Cerebellar cortex (tissue), 1 donor: ENCODE data around the gene NCBP1.
"Not testable (repeated sequence)": the region's sequence is repeated elsewhere in the genome, so short reads cannot be mapped to it uniquely, and the experiment has no call there.

Experiments used
- DNase-seq: peaks from one replicate; pipeline ENCODE4 v3.0.0-alpha.2; 2015; ENCODE audit warnings: low spot score

Gene NCBP1, protein sequence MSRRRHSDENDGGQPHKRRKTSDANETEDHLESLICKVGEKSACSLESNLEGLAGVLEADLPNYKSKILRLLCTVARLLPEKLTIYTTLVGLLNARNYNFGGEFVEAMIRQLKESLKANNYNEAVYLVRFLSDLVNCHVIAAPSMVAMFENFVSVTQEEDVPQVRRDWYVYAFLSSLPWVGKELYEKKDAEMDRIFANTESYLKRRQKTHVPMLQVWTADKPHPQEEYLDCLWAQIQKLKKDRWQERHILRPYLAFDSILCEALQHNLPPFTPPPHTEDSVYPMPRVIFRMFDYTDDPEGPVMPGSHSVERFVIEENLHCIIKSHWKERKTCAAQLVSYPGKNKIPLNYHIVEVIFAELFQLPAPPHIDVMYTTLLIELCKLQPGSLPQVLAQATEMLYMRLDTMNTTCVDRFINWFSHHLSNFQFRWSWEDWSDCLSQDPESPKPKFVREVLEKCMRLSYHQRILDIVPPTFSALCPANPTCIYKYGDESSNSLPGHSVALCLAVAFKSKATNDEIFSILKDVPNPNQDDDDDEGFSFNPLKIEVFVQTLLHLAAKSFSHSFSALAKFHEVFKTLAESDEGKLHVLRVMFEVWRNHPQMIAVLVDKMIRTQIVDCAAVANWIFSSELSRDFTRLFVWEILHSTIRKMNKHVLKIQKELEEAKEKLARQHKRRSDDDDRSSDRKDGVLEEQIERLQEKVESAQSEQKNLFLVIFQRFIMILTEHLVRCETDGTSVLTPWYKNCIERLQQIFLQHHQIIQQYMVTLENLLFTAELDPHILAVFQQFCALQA

DNA sequence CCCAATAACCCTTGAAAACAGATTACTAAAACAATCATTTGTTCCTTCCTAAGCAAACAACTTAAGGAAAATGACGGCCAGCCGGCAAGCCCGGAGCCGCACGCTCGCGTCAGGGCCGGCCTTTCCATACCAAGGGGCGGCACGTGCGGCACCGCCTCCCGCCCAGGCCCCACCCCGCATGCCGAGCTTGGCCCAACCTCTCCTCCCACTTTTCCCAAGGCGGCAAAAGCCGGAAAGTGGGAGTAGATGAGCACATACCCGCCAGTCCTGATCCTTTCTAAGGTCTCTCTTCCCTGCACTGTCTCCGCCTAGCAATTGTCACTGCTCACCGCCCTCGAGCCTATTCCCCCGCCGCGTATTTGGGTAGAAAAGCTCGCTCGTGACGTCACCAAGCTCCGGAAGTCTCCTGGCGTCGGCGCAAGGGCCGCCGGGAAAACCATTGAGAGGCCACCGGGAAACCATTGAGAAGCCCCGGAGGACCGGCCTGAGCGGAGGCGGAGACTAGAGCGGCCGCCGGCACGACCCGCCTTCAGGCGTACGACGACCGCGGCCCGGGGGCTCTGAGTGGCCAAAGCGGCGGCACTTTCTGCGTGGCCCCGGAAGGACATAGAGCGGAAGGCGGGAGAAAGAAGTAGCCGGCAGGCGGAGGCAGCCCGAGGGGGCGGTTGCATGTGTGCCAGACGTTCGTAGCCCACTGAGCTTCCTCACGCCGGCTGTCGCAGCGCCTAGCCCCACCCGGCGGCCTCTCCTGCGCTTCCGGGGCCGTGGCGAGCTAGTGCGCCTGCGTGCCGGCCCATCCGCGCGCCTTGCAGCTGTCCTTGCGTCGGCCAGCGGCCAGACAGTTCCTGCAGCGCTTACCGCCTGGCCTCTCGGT, at the start of gene NCBP1, which contains the start of gene TSTD2:
Gene NCBP1, plus strand, starts transcription at position 837 of the 874 bp plus-strand sequence. CDS start 61 bp downstream, outside the sequence.
Gene TSTD2, minus strand, starts transcription at position 384 of the 874 bp plus-strand sequence. CDS start 5,806 bp downstream, outside the sequence.
- DNase-seq, result peak; percentile 98

DNA sequence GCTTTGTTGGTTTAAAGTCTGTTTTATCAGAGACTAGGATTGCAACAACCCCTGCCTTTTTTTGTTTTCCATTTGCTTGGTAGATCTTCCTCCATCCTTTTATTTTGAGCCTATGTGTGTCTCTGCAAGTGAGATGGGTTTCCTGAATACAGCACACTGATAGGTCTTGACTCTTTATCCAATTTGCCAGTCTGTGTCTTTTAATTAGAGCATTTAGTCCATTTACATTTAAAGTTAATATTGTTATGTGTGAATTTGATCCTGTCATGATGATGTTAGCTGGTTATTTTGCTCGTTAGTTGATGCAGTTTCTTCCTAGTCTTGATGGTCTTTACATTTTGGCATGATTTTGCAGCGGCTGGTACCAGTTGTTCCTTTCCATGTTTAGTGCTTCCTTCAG, 48.8 kb upstream of the NCBP1 start:
- not testable (repeated sequence) for DNase-seq

DNA sequence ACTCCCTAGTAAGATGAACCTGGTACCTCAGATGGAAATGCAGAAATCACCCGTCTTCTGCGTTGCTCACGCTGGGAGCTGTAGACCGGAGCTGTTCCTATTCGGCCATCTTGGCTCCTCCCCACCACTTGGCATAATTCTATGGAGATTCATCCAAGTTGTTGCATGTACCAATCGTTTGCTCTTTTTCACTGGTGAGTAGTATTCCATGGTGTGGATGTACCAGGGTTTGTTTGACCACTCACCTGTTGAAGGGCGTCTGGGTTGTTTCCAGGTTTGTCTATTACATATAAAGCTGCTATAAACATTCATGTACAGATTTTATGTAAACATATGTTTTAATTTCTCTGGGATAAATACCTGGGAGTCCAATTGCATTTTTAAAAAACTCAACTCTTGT, 46.7 kb upstream of the NCBP1 start:
- DNase-seq, result not testable (repeated sequence)

DNA sequence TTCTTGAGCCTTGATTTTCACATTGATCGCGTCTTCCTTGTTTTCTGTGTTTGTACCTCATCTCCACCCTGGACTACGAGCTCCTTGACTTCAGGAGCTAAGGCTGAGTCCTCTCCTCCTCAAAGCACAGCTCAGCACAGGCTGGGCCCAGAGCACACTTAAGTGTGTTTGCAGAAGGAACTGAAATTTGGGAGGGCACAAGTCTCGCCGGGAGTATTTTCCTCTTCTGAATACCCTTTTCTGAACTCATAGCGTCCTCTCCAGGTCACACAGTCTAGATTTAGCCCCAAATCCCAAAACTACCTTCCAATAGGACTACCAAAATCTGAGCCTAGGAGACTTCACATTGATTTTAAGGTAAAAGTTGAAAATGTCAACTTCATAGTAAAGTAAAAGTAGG, 42.1 kb upstream of the NCBP1 start:
- no peak for DNase-seq

DNA sequence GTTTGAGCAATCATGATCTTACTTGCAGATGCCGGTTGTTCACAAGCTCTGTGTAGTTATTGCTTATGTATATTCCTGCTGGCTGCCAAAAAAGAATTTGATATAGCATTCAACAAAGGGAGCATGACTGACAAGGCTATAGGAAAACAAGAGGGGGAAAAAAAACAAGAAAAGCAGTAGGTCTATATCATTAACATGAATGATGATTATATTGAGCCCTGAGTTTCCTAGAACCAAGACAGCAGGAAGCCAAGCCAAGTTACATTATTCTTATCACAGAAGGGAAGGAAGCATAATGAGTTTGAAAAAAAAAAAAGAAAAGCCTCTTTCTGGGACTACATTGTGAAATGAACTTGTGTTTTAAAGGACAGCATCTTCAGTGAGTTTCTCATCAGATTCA, 41.5 kb upstream of the NCBP1 start:
- no peak for DNase-seq

DNA sequence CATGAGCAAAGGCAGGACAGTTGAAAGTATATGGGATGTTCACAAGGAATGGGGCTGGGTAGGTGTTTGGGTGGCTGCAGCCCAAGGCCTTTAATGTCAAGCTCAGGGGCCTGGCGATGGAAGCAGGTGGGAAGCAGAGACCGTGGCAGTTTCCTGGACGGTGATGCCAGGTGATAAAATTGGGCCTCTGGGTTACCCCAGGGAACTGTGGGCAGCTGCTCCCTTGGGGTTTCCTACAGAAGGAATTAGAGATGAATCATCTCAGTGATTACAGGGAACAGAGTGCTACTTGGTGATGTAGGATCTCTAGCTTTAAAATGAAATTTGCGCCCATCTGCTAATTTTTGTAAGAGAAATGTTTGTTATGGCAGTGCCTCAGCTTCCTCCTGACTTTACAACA, 39.7 kb upstream of the NCBP1 start:
- DNase-seq, result no peak

DNA sequence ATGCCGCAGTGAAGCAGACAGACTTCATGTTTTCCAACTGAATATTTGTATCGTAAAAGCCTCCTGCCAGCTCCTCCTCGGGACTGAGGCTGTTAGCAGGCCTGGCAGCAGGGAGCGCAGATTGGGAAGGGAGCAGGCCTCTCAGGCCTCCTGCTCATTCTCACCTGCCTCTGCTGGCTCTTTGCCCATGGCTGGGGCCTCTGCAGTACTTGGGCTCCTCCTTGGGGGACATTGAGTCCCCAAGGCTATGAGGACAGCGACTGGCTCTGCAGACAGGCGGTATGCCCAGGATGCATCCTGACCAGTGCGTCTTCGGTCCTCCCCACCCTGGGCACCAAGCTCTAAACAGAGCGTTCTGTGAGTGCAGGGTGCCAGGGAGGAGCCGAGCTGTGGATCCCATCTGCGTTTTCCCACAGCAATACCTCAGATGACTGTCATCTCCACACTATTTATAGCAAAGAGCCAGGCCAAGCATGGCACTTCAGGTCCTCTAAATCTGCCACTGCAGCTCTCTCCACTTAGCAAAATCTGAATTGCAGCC, 39.2 kb upstream of the NCBP1 start:
- DNase-seq, result peak; percentile 97

DNA sequence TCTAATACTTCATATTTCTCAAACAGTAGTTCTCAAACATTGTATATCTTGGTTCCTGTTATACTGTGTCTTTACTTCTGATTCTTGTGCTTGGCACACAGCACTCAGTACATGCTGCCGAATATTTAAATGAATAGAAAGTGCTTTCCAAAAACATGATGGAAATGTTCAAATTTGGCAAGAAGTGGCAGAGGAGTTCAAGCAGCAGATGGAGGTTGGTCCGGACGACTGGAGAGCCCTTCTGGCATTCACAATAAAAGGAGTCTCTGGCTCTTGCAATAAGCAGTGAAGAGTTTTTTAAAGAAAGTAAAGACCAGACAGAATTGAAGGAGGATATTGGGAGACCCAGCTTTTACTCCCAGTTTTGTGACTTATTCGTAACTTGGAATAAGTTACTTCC, 36.7 kb upstream of the NCBP1 start:
- peak; percentile 96 for DNase-seq

DNA sequence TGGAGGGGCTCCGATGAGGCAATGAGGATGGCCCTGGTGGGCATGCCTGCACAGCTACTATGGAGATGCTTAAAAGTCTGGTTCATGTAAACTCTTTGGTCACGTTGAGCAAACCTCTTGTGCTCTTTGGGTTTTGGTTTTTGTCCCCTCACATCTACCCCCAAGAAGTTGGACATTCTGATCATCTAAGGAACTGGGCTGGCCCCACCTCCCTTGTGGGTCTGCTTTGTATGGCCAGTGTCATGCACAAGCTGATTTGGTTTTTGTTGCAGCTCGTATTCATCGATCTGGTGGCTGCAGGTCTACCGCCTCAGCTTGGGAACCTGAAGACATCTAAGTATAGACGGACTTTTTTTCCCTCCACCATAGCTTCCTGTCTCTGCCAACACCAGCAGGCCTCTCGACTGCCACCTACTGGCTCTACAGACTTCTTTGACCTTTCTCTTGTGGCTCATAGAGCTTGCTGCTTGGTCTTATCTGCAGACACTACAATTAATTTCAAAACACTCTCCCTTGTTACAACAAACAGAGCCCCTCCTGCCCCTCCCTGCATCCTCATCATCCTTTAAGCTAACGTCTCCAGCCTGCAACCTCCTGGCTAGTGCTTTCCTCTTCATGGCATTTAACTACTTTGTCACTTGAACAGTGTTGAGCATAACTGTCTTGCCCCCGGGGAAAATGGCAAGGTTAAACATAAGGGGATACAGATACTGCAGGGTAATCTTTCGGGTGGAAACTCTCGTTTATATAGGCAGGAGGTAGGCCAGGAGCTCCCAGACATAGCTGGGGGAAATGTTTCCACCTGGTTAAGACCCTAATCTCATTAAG, 34.9 kb upstream of the NCBP1 start:
- DNase-seq, result peak; percentile 89

DNA sequence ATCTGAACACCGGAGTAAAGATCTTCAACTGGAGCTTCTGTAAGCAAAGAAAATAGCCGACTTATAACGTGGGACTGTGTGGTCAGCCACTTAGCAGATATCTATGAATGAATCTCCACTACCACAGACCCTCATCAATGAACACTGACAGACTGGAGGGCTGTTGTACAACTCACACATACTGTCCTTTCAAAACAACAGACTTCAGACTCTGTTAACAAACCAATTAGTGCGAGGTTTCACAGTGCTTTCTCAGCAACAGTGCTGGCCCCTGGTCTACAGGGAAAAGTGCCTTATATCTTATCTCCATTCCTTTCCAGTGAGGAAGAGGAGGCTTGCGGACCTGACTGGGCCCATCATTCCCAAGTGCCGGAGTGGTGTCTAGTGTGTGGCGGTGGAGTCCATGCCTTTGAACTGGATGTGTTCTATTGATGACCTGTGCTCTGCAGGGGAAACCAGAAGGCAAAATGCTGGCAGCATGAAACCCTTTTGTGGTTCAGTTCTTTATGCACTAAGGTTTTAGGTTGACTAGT, 34.2 kb upstream of the NCBP1 start:
- no peak for DNase-seq

DNA sequence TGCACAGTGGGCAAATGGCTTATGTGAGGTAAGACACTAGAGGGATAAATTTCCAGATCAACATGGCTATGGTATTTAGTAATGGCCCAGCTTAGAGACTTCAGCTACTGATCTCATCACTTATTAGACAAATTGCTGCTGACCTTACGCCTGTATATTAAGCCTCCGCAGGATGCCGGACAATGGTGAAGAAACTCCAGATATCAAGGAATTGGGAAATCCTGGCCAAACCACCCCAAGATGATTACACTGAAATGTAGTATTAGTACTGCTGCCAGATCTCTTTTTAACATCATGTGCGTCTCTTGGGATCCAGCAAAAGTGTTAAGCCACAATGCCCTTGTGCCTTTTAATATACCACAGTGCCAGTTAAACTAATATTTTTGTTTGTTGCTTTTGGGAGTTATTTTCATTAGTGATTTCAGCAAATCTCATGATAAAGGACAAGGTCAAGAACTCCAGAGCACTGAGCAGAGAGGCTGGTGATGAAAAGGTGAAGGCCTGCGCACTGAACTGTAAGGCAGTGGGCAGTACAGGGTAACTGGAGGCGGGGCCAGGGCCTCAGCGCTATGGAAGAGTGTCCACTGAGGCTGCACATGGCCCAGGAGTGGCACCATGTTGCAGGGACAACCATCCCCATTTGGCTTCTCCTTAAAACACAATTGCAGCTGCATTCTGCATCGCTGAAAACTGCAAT, 32.9 kb upstream of the NCBP1 start:
- no peak for DNase-seq

DNA sequence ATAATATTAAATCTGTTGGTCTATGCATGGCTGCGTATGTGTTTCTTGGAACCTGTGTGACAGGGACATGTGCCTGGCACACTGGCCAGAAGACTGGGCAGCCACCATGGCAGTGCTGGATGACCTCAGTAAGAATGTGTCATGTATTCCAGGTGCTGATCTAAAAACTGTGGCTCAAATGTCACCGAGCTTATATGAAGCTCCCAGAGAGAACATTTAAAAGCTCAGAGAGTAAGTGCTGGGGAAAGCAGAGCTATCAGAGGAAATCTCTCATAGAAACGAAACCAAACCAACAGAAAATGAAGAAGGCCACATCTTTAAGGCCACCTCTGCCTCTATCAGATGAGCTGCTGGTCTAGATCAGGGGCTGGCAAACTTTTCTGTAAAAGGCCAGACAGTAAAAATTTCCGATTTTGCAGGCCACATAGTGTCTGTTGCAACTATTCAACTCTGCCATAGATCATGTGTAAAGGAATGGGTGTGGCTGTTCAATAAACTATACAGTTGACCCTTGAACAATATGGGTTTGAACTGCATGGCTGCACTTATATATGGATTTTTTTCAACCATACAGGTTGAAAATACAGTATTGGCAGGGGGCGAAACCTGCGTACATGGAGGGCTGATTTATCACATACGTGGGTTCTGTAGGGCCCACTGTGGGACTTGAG, 32.3 kb upstream of the NCBP1 start:
- no peak for DNase-seq

DNA sequence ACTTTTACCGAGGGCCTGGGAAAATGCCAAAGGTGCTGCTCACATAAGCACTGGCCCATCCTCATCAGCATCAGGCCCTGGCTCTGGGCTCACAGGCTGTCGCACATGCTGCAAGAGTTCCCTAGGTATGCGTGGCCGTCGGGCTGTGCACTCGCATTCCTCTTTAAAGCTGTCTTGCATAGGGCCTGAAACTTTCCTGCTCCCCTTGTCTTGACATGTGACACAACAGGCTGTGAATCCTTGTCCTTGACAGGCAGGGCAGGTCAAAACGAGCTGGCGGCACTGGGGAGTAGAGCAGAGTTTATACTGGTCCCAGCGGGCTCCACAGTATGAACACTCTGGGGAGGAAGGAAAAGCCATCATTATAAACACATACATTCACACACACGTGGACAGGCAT, 31.2 kb upstream of the NCBP1 start:
- no peak for DNase-seq

DNA sequence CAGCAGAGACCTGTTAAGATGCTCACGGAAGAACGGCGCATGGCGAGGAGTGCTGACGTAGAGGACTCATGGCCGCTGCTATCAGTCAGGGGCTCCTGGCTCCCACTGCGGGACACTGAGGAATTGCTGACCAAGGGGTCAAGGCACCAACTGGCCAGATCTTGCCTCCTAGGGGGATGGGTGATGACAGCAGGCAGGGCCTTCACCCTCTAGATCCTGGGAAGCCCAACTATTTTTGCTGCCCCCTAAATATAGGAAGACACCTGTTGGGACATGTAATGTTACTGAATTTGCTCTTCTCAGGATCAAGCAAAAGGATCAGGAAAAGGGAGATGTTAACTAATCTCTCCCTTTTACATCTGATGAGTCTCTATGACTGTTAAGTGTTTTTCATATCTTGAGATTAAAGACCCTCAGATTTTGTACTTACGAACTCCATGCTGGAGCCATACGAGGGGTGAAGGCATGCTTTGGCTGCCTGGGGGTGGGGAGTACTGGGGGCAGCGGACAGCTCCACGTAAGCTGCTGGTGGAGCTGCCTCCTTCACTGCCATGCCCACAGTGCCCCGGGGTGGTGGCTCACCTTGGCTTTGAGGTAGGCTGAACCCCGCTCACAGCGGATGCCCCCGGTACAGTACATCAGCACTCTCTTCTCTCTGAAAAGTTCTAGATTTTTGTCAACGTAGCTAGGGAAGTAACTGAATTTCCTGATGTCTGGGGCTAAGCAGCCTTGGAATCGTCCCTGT, 28.5 kb upstream of the NCBP1 start:
- DNase-seq, result no peak

DNA sequence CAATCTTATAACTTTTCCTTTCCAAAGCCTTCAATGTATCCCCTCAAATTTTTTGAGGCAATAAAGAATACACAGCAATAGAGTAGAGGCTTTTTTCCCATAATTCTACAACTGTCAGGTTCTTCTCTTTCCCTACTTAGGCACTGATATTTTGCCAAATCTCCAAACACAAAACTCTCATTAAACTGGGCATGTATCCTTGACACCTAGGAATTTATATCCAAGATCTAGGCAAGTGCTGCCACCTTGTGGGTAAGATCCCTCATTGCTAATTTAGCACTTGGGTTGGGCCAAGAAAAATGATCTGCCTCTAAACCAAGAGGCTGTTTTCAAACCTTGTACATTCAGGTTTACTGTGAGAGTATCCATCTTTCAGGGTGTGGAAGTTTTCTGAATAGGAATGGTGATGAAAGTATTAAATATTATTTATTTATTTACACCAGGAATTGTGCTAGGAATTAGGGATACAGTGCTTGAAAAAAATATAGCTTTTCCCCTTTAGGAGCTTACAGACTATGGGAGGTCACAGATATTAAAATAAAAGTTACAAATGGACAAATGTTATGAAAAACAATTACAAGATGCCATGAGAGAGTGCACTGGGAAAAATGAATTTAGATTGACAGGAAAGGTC, 18.1 kb upstream of the NCBP1 start:
- DNase-seq, result peak; percentile 88

DNA sequence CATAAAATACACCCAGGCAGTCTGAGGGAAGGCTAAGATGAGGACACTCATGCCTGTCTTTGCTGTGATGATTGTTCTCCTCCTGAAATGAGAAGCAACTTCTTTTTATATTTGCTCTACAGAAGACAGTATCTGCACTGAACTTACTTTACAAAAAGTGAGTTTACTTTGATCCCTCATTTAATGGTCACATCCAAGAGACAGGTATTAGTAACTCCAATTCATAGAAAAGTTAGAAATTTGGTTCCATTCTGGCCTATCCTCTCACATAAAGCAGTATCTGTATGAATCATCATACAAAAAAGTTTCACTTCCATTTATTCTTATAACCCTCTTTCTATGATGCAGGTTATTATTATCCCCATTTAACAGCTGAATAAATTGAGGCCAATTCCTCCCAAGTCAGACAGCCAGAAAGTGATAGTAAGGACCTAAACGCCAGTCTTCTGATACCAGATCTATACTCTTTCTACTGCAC, 15.6 kb upstream of the NCBP1 start:
- no peak for DNase-seq

DNA sequence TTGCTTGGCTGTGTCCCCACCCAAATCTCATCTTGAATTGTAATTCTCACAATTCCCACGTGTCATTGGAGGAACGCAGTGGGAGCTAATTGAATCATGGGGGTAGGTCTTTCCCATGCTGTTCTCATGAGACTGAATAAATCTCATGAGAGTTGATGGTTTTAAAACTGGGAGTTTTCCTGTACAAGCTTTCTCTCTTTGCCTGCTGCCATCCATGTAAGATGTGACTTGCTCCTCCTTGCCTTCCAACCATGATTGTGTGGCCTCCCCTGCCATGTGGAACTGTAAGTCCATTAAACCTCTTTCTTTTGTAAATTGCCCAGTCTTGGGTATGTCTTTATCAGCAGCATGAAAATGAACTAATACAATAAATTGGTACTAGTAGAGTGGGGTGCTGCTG, 13.6 kb upstream of the NCBP1 start:
- not testable (repeated sequence) for DNase-seq

DNA sequence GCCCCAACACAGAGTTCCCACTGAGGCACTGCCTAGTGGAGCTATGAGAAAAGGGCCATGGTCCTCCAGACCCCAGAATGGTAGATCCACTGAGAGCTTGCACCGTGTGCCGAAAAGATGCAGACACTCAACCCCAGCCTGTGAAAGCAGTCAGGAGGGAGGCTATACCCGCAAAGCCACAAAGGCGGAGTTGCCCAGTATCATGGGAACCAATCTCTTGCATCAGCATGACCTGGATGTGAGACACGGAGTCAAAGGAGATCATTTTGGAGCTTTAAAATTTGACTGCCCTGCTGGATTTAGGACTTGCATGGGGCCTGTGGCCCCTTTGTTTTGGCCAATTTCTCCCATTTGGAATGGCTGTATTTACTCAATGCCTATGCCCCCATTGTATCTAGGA, 11.1 kb upstream of the NCBP1 start:
- not testable (repeated sequence) for DNase-seq
